Body of pancreas (tissue), 4 donors: ENCODE data around the gene SSH2.
"Not testable (repeated sequence)": the region's sequence is repeated elsewhere in the genome, so short reads cannot be mapped to it uniquely, and the experiment has no call there.

Experiments used
- POLR2A ChIP-seq, 3 donors: fragments of 450-650 bp; IDR thresholded peaks; one replicate each; pipeline ENCODE4 v1.6.1; 2016; ENCODE audit warnings: antibody characterized with exemption in 3 of 3, mild to moderate bottlenecking in 2 of 3
- TF ChIP-seq, protein P1 (sequence below), 7 experiments: fragments of 450-650 bp in 4 of 7; fragments of 200-600 bp in 3 of 7; sonication (generic) in 3 of 7; IDR thresholded peaks; one replicate each; pipeline ENCODE4 v1.5.1; 2016 to 2019; ENCODE audit warnings: antibody characterized with exemption in 7 of 7

- TF ChIP-seq, protein P1, sequence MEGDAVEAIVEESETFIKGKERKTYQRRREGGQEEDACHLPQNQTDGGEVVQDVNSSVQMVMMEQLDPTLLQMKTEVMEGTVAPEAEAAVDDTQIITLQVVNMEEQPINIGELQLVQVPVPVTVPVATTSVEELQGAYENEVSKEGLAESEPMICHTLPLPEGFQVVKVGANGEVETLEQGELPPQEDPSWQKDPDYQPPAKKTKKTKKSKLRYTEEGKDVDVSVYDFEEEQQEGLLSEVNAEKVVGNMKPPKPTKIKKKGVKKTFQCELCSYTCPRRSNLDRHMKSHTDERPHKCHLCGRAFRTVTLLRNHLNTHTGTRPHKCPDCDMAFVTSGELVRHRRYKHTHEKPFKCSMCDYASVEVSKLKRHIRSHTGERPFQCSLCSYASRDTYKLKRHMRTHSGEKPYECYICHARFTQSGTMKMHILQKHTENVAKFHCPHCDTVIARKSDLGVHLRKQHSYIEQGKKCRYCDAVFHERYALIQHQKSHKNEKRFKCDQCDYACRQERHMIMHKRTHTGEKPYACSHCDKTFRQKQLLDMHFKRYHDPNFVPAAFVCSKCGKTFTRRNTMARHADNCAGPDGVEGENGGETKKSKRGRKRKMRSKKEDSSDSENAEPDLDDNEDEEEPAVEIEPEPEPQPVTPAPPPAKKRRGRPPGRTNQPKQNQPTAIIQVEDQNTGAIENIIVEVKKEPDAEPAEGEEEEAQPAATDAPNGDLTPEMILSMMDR (IDR thresholded peaks at IDR 0.05) = not testable (repeated sequence)
- not testable (repeated sequence) for TF ChIP-seq POLR2A (IDR thresholded peaks at IDR 0.05)
Measured at GRCh38 chr17:29935909-29936308, 5.9 kb upstream of the SSH2 start.
